SK-MEL-5 (cell line): ENCODE data around the gene SLC25A39. TPM values are rescaled to one million over a fixed set of nuclear protein-coding genes. Genes with fewer than 3 reads are reported as not detected.
A peak's percentile ranks its signal among the peaks of the same experiment; 100 is the strongest.
"Not testable (repeated sequence)": the region's sequence is repeated elsewhere in the genome, so short reads cannot be mapped to it uniquely, and the experiment has no call there.

Experiments used
- DNase-seq: peaks from one replicate; pipeline ENCODE4 v3.0.0-alpha.2; 2016; ENCODE audit warnings: low read depth, low spot score
- in situ Hi-C: cut with HindIII; loops from 2 replicates; pipeline ENCODE4 v1.10.0; 2016; ENCODE audit warnings: low sequenced_read_pairs, high pct_unique_total_duplicates, low pct_unique_long_range_greater_than_20kb
- total RNA-seq: library from RNA; depleted of rRNA; stranded (reverse); fragments of >200 nt; shearing (Covaris generic); gene quantifications from 2 replicates; pipeline ENCODE4 v1.2.3, GENCODE V29; 2014

The SLC25A39 gene
- total RNA-seq, 1 experiment from 2014 or later: 121 TPM

DNA sequence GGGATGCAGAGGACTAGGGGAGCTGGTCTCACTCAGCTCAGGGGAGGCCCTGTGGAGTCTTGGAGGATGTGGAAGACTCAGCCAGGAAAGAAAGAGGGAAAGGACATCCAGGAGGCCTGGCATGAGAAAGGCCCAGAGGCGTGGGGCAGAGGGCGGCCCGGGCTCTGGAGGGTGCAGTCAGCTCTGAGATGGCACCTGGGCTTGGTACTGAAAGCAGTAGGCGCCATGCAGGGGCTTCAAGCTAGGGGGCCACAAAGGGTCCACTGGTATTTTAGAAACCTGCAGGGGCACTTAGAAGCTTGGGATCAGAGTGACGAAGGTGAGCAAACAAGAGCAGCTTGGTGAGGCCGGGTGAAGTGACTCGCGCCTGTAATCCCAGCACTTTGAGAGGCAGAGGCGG, 33.4 kb upstream of the SLC25A39 start:
- in situ Hi-C loops: no loop called here
- DNase-seq: no peak

DNA sequence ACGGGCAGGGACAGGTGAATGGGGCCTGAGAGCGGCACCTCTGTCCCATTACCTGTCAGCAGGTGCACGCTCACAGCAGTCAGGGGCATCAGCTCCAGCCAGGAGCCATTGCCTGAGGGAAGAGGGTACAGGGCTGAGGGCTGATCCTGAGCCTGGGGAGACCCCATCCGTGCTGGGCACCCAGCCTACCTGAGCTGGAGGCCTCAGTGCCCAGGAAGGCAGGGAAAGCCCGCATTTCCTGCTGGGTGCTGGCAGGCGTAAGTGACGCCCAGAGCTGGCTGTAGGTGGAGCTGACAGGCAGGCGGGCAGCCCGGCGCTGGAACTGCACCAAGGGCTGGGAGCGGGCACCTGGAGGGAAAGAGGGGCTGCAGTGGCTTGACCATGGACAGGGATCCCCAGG, 31.6 kb upstream of the SLC25A39 start:
- no peak for DNase-seq
- in situ Hi-C loops: no loop called here

DNA sequence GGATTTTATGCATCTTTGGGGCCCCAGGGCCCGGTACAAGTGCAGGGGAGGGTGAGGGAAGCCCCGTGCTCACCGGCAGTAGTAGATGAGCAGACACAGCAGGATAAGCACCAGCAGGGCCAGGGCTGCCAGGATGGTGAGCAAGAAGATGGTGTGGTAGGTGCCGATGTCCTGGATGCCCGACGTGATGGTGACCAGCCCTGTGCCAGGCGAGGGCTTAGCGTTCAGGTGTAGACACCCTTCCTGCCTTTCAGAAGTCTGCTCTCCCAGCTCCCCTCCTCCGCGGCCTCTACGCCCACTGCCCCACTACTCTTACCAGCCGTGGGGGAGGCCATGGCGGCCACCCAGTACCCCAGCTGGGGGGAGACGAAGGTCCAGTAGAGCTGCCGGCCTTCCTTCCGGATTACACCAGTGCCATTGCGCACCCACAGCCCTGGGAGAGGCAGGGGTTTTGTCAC, 31.0 kb upstream of the SLC25A39 start:
- no peak for DNase-seq
- in situ Hi-C loops: no loop called here

DNA sequence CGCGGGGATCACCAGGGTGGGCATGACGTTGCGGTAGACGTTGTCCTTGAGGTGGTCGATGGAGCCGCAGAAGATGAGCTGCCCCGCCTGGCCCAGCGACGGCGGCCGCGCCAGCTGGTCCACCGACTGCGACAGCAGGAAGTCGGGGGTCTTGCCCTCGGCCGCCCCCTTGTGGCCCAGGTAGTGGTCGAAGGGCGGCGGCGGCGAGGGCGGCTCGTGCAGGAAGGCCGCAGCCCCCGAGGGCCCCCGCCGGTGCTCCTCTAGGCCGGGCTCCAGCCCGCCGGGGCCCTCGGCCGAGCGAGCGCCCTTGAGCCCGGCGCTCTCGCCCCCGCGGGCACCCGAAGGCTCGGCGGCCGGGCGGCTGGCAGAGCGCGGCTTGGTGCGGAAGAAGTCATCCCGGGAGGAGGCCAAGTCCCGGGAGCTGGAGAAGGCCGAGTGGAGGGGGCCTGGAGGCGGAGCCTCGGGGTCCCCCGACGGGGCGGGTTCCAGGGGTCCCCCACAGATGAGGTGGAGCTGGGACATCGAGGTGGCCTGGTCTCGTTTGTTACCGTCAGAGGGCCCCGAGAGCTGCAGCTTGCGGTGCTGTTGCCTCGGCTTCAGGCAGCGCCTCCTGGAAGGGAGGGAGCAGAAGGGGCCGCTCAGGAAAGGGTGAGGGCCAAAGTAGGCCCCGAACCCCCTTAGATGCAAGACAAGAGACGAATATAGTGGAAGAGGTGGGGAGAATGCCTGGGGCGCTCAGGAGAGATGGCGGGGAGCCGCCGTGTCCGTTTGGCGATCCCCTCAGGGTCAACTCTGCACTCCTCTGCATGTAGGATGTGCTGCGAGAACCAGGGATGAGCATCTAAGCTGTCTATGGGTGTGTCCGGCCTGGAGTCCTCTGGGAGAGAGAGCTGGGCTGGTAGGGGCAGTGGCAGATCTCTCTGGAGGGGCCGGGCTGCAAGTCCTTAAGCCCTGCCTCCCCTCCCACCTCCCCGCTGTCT, 30.2 kb upstream of the SLC25A39 start:
- DNase-seq: no peak

DNA sequence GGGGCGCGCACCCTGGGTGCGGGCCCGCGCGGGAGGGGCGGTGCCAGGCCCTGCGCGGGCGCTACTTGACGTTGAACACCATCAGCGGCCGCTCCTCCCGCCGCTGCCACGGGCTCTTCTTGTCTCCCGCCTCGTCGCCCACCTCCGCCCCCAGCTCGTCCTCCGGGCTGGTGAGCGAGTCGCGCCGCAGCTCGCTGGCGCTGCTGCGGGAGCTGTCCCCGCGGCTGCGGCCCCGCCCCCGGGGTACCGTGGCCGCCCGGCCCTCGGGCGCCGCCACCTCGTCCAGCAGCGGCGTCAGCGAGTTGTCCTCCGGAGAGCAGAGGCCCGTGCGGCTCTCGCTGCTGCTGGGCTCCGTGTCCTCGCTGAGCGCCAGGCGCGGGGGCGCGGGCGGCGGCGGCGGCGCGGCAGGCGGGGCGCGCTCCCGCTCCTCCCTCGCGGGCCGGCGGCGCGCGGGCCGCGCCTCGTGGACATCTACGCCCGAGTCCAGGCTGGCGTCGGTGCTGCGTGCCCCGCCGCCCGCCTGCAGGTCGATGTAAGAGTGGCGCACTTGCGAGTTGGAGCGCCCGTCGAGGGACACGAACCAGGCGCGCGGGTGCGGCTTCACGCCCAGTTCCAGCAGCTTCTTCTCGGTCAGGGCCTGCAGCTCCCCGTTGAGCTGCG, 29.2 kb upstream of the SLC25A39 start:
- no peak for DNase-seq
- in situ Hi-C loops: no loop called here

More for the DNA sequence above, 30.2 kb upstream of the SLC25A39 start:
- in situ Hi-C loops: no loop called here

DNA sequence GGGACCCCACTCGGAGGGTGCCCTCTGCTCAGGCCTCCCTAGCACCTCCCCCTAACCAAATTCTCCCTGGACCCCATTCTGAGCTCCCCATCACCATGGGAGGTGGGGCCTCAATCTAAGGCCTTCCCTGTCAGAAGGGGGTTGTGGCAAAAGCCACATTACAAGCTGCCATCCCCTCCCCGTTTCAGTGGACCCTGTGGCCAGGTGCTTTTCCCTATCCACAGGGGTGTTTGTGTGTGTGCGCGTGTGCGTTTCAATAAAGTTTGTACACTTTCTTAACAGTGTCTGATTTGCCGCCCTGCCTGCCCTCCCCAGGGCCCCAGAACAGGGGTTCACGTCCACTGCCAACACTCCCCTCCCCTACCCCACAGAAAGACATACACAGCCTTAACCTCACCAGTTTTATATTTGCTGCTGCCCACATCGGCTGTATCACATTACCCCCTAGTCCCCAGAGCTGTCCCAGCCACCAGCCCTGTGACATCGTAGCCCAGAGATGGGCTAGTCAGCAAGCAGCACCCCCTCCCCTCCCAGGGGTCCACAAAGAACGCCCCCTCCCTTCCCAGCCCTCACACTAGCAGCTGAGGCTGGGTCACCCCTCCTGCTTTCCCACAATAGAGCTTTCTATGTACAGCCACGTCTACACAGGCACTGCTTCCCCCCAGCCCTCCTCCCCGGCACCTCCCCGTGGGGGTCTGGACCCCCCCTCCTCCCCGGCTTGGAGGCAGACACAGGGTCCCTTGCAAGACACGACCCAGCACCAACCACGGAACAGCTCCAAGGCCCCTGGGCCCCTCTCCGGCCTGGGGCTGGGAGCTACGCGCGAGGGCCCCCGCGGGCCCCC, 28.4 kb upstream of the SLC25A39 start:
- no peak for DNase-seq
- in situ Hi-C loops: no loop called here

DNA sequence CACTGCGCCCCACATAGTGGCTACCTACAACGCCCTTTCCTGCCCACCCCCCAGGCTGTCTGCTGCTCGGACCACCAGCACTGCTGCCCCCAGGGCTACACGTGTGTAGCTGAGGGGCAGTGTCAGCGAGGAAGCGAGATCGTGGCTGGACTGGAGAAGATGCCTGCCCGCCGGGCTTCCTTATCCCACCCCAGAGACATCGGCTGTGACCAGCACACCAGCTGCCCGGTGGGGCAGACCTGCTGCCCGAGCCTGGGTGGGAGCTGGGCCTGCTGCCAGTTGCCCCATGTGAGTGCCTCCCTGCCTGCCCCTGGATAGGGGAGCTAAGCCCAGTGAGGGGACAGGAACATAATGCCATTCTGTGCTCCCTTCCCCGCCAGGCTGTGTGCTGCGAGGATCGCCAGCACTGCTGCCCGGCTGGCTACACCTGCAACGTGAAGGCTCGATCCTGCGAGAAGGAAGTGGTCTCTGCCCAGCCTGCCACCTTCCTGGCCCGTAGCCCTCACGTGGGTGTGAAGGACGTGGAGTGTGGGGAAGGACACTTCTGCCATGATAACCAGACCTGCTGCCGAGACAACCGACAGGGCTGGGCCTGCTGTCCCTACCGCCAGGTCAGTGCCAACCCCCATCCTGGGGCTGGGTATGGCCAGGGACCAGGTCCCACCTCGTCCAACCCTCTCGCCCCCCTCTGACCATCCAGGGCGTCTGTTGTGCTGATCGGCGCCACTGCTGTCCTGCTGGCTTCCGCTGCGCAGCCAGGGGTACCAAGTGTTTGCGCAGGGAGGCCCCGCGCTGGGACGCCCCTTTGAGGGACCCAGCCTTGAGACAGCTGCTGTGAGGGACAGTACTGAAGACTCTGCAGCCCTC, 27.6 kb upstream of the SLC25A39 start:
- no peak for DNase-seq
- in situ Hi-C loops: no loop called here

DNA sequence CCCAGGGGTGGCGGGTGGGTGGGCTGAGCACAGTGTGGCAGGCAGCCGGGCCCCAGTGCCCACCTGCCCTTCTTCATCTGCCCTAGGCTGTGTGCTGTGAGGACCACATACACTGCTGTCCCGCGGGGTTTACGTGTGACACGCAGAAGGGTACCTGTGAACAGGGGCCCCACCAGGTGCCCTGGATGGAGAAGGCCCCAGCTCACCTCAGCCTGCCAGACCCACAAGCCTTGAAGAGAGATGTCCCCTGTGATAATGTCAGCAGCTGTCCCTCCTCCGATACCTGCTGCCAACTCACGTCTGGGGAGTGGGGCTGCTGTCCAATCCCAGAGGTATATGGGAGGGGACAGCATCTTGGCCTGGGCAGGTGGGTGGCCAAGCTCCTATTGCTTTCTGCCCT, 26.8 kb upstream of the SLC25A39 start:
- in situ Hi-C loops: no loop called here
- DNase-seq: no peak

DNA sequence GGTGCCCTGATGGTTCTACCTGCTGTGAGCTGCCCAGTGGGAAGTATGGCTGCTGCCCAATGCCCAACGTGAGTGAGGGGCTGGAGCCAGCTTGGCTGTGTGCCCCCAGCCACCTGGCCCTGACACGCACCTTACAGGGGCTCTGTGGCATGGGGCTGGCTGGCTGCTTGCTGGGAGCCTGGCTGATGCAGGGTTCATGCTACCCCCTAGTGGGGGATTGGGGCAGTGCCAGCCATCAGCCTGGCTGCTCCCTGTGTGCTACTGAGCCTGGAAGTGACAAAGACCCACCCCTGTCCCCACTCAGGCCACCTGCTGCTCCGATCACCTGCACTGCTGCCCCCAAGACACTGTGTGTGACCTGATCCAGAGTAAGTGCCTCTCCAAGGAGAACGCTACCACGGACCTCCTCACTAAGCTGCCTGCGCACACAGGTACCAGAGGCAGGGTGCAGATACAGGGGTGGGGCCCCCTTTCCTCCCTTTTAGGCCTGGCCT, 26.2 kb upstream of the SLC25A39 start:
- peak; percentile 67 for DNase-seq
- in situ Hi-C loops: no loop called here

DNA sequence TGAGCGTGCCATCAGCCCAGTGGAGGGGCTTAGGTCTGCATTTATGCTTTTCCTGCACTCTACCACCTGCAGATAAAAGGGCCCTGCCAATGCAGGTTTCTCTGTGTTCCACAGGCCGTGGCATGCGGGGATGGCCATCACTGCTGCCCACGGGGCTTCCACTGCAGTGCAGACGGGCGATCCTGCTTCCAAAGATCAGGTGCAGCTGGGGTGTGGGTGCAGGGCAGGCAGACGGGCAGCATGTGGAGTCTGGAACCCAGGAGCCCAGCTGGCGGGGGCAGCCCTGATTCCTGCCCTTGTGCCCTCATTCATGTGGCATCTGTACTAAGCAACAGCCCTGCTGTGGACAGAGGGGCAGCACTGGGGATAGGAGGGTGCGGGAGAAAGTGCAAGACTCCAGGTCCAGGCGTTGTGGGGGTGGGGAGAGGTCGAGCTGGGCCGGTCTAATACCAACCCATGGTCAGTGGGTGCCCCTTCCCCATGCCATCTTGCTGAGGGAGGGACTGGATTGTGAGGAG, 25.0 kb upstream of the SLC25A39 start:
- no peak for DNase-seq
- in situ Hi-C loops: no loop called here

DNA sequence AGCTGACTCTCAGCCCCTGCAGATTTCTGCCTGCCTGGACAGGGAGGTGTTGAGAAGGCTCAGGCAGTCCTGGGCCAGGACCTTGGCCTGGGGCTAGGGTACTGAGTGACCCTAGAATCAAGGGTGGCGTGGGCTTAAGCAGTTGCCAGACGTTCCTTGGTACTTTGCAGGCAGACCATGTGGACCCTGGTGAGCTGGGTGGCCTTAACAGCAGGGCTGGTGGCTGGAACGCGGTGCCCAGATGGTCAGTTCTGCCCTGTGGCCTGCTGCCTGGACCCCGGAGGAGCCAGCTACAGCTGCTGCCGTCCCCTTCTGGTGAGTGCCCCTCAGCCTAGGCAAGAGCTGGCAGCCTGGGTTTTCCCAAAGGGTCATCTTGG, 24.4 kb upstream of the SLC25A39 start:
- in situ Hi-C loops: no loop called here
- DNase-seq: no peak

DNA sequence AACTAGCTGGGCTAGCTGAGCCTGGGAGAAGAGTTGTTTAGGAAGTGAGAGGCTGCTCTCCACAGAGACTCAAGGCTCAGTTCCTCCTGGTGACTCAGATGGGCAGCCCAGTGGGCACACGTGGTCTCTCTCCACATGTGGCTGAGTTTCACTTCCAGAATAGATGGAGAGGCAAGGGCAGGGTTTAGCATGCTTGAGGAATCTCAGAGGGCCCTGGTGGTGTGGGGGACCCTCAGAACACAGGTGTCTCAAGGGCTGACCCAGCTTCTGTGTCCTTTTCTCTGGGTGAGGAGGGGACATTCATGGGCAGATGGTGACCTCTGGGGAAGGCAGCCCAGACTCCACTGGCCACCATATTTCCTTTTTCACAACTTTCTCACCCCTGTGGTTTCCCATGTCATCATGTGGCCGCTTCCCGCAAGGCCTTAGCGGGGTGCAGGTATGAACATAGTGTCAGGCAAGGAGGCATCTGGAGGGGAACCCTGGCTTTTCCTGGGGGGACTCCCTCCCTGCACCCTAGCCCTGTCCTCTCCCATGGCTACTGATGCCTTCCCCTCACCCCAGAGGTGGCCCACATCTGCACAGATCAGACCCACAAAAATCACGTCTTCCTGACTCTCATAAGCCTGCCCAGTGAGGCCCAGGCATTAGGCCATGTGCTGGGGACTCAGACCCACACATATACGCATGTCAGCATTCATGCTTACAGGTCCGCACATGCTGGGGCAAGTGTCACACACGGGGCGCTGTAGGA, 23.8 kb upstream of the SLC25A39 start:
- in situ Hi-C loops: no loop called here

DNA sequence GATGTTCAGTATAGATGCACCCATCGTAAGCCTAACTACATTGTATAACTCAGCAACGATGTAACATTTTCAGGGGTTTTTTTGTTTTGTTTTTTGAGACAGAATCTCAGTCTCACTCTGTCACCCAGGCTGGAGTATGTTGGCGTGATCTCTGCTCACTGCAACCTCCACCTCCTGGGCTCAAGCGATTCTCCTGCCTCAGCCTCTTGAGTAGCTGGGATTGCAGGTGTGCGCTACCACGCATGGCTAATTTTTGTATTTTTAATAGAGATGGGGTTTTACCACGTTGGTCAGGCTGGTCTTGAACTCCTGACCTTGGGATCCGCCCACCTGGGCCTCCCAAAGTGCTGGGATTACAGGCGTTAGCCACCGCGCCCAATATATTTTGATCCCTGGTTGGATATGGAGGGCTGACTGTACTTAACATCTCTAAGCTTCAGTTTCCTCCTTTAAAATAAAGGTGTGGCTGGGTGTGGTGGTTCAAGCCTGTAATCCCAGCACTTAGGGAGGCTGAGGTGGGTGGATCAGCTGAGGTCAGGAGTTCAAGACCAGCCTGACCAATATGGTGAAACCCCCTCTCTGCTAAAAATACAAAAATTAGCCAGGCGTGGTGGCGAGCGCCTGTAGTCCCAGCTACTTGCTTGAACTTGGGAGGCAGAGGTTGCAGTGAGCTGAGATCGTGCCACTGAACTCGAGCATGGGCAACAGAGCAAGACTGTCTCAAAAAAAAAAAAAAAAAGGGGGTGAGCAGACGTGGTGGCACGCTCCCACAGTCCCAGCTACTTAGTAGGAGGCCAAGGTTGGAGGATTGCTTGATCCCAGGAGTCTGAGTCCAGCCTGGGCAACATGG, 22.8 kb upstream of the SLC25A39 start:
- in situ Hi-C loops, DNase-seq: not testable (repeated sequence)

More for the DNA sequence above, 23.8 kb upstream of the SLC25A39 start:
- peak; percentile 66 for DNase-seq

DNA sequence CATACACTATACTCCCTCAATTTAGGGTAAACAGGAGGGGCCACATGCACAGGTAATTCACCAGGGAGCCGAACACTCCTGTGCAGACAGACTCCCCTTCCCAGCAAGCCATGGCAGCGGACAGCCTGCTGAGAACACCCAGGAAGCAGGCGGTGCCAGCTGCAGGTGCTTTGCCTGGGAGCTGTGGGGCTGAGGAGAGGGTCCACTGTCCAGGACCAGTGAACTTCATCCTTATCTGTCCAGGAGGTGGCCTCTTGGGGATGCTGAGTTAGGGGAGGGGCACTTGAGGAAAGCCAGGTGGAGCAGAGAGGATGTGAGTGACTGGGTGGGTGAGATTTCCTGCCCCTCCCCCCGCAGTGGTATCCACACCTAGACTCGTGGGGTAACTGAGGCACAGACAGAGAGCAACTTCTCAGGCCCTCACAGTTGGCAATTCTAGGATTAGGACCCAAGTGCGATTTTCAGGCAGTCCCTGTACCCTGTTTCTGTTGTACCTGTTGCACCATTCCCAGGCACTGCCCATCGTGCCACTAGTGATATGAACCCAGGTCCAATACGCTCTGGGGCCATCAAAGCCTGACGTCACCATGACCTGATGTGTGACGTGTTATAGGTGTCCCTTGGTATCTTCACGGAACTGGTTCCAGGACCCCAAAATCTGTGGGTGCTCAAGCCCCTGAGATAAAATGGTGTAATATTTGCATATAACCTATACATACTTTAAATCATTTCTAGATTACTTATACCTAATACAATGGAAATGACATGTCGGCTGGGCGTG, 21.6 kb upstream of the SLC25A39 start:
- in situ Hi-C loops: no loop called here
- no peak for DNase-seq
